GM19328 (cell line): Measurements from ENCODE around the gene PADI4.

Source experiments
- ATAC-seq: cut with Tn5 transposase; IDR thresholded peaks from one replicate; pipeline ENCODE4 v1.9.1; 2021; ENCODE audit warnings: mild to moderate bottlenecking, moderate library complexity; ENCODE audit not compliant: unreplicated experiment

Gene PADI4

GRCh38 chr1:17347769-17348592, 40.0 kb downstream of the PADI4 start:
- no peak for ATAC-seq

GRCh38 chr1:17348593-17349234, 40.7 kb downstream of the PADI4 start:
- ATAC-seq: no peak

- no peak for ATAC-seq
These were observed 42.1 kb downstream of the PADI4 start for GRCh38 chr1:17350083-17350482.

GRCh38 chr1:17350928-17351446, 43.0 kb downstream of the PADI4 start:
- ATAC-seq: no peak

GRCh38 chr1:17351598-17352324, 43.8 kb downstream of the PADI4 start:
- ATAC-seq: no peak

GRCh38 chr1:17352419-17352909, 44.5 kb downstream of the PADI4 start:
- ATAC-seq: no peak

GRCh38 chr1:17355898-17356297, 47.9 kb downstream of the PADI4 start:
- ATAC-seq: no peak

- no peak for ATAC-seq
These were observed 48.5 kb downstream of the PADI4 start for GRCh38 chr1:17356387-17357026.

GRCh38 chr1:17358557-17358956, 50.6 kb downstream of the PADI4 start:
- ATAC-seq: no peak

- ATAC-seq: no peak
These were observed 51.0 kb downstream of the PADI4 start for GRCh38 chr1:17359031-17359430.

- ATAC-seq: no peak
These were observed 51.8 kb downstream of the PADI4 start for GRCh38 chr1:17359808-17360207.

- no peak for ATAC-seq
These were observed 52.4 kb downstream of the PADI4 start for GRCh38 chr1:17360272-17360956.

- no peak for ATAC-seq
These were observed 53.7 kb downstream of the PADI4 start for GRCh38 chr1:17361687-17362086.

- ATAC-seq: no peak
These were observed 55.4 kb downstream of the PADI4 start for GRCh38 chr1:17363351-17363750.

- ATAC-seq: no peak
These were observed 55.8 kb downstream of the PADI4 start for GRCh38 chr1:17363771-17364170.

GRCh38 chr1:17365293-17365692, 57.3 kb downstream of the PADI4 start:
- no peak for ATAC-seq

- ATAC-seq: no peak
These were observed 61.5 kb downstream of the PADI4 start for GRCh38 chr1:17369466-17369865.

- no peak for ATAC-seq
These were observed 62.6 kb downstream of the PADI4 start for GRCh38 chr1:17370618-17371017.

GRCh38 chr1:17371896-17372295, 63.9 kb downstream of the PADI4 start, which contains the start of gene PADI6:
PADI6 (plus strand) TSS chr1:17372196; CDS start chr1:17372246, 50 bp downstream.
- ATAC-seq: no peak

GRCh38 chr1:17372955-17373354, 65.0 kb downstream of the PADI4 start:
- no peak for ATAC-seq
